ENCODE results near the gene PLEKHG1. TPM values are rescaled to one million over a fixed set of nuclear protein-coding genes. Genes with fewer than 3 reads are reported as not detected.

Gene PLEKHG1
- total RNA-seq, 1 donor: 1.7 TPM

GRCh38 chr6:150598858-150599198 is 857 bp upstream of the PLEKHG1 start:
- no peak for TF ChIP-seq CTCF (IDR thresholded peaks at IDR 0.05; ENCODE audit: insufficient read depth, low read depth, low read length)
- no peak for DNase-seq (ENCODE audit: low read depth)

GRCh38 chr6:150600010-150600300 is 270 bp downstream of the PLEKHG1 start:
- H3K4me3 ChIP-seq (ENCODE audit: low read depth, low read length): peak overlapping the region; percentile 61
- no peak for TF ChIP-seq CTCF (IDR thresholded peaks at IDR 0.05; ENCODE audit: insufficient read depth, low read depth, low read length)
- DNase-seq (ENCODE audit: low read depth): no peak

More at GRCh38 chr6:150598858-150599198, 857 bp upstream of the PLEKHG1 start:
- H3K4me3 ChIP-seq (ENCODE audit: low read depth, low read length): no peak overlapping the region

GRCh38 chr6:150600301-150601017 is 774 bp downstream of the PLEKHG1 start:
- peak; percentile 37 for TF ChIP-seq CTCF (IDR thresholded peaks at IDR 0.05; ENCODE audit: insufficient read depth, low read depth, low read length)
- peak; percentile 38 for DNase-seq (ENCODE audit: low read depth)
- H3K4me3 ChIP-seq (ENCODE audit: low read depth, low read length): peak overlapping the region; percentile 61

- TF ChIP-seq CTCF (IDR thresholded peaks at IDR 0.05; ENCODE audit: insufficient read depth, low read depth, low read length): no peak
- no peak for DNase-seq (ENCODE audit: low read depth)
- no peak overlapping the region for H3K4me3 ChIP-seq (ENCODE audit: low read depth, low read length)
These were observed 1.8 kb downstream of the PLEKHG1 start for GRCh38 chr6:150601439-150601838.

GRCh38 chr6:150603176-150603575 is 3.5 kb downstream of the PLEKHG1 start:
- no peak overlapping the region for H3K4me3 ChIP-seq (ENCODE audit: low read depth, low read length)
- DNase-seq (ENCODE audit: low read depth): no peak
- TF ChIP-seq CTCF (IDR thresholded peaks at IDR 0.05; ENCODE audit: insufficient read depth, low read depth, low read length): no peak

- no peak for DNase-seq (ENCODE audit: low read depth)
- TF ChIP-seq CTCF (IDR thresholded peaks at IDR 0.05; ENCODE audit: insufficient read depth, low read depth, low read length): no peak
These were observed 4.8 kb downstream of the PLEKHG1 start for GRCh38 chr6:150604467-150604866.

GRCh38 chr6:150605333-150605732 is 5.6 kb downstream of the PLEKHG1 start:
- TF ChIP-seq CTCF (IDR thresholded peaks at IDR 0.05; ENCODE audit: insufficient read depth, low read depth, low read length): no peak
- no peak for DNase-seq (ENCODE audit: low read depth)

More at GRCh38 chr6:150604467-150604866, 4.8 kb downstream of the PLEKHG1 start:
- no peak overlapping the region for H3K4me3 ChIP-seq (ENCODE audit: low read depth, low read length)

More at GRCh38 chr6:150605333-150605732, 5.6 kb downstream of the PLEKHG1 start:
- H3K4me3 ChIP-seq (ENCODE audit: low read depth, low read length): no peak overlapping the region
